Measurements from ENCODE around the gene BSPRY. TPM values are rescaled to one million over a fixed set of nuclear protein-coding genes. Genes with fewer than 3 reads are reported as not detected.

BSPRY gene
- total and polyA plus RNA-seq, 2 donors (not counting 1 experiment from before 2014, with no cell fraction given): 0.42 to 0.59 TPM

DNA sequence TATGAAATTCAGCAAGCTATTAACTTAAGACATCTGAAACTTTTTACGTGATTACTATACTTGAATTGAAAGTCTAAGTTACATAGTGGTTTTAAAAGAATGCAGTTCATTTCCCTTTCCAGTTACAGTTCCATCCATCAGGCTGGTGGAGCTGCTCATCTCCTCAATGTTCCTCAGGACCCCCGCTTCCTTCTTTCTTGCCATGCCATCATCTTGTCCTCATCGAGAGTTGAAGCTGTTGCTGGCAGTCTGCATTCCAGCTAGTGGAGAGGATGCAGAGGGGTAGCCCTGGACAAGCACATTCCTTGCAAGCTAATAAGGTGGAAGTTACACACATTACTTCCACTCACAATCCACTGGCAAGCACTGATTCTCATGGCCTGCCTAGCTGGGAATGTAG lies 37.4 kb upstream of the BSPRY start:
- H3K4me3 ChIP-seq (ENCODE audit: control extremely low read depth in 1 of 5, extremely low read depth in 1 of 5, insufficient read depth in 1 of 5, low read depth in 2 of 5, low read length in 4 of 5): no peak overlapping the region
- no peak overlapping the region for H3K27ac ChIP-seq (ENCODE audit: low read length in 2 of 2)
- H3K27me3 ChIP-seq (replicated peaks in 1 of 4; ENCODE audit: control extremely low read depth in 1 of 4, control insufficient read depth in 3 of 4, insufficient read depth in 4 of 4, low read length in 3 of 4): no peaks in the 10 kb centered on the region
- Mint-ChIP-seq H3K4me1 (no peaks in the 10 kb centered on the region), H3K9me3 (ENCODE audit: insufficient read depth) (no peaks in the 10 kb centered on the region), H3K27ac (no peak overlapping the region), H3K27me3 (peaks cover 9% of the 10 kb centered on the region), H3K4me3 (no peak overlapping the region)
- H3K4me2 ChIP-seq (replicated peaks; ENCODE audit: low read depth, low read length, poor library complexity, severe bottlenecking): no peak overlapping the region
- no peaks in the 10 kb centered on the region for H3K4me1 ChIP-seq (ENCODE audit: control insufficient read depth in 2 of 2, insufficient read depth in 2 of 2, low read length in 2 of 2)
- DNase-seq: no peak
- no peak overlapping the region for H3K9ac ChIP-seq (ENCODE audit: low read length)
- H3K9me3 ChIP-seq (ENCODE audit: control extremely low read depth in 1 of 3, control insufficient read depth in 2 of 3, insufficient read depth in 1 of 3, low read length in 2 of 3): no peaks in the 10 kb centered on the region
- H3K36me3 ChIP-seq (replicated peaks in 1 of 2; ENCODE audit: control extremely low read depth in 1 of 2, control insufficient read depth in 1 of 2, extremely low read depth in 1 of 2, insufficient read depth in 2 of 2, low read length in 1 of 2): no peaks in the 10 kb centered on the region
- H2AFZ ChIP-seq (ENCODE audit: insufficient read depth, low read depth, low read length, poor library complexity, severe bottlenecking): no peak overlapping the region
- no peaks in the 10 kb centered on the region for H4K20me1 ChIP-seq (ENCODE audit: control insufficient read depth, insufficient read depth, low read length, poor library complexity, severe bottlenecking)
- ChIA-PET POLR2A (no interaction called here), CTCF (interaction anchor here (0.7 to 5.4 kb wide), 8 partner anchors 37 to 346 kb away, joined by 3 to 34 read pairs (median 5); partner anchors contain the start of gene ALAD)
- TF ChIP-seq EZH2 (IDR thresholded peaks at IDR 0.05; ENCODE audit: borderline replicate concordance, insufficient read depth, low read depth, low read length, poor library complexity, severe bottlenecking): no peak
- TF ChIP-seq, protein P1, sequence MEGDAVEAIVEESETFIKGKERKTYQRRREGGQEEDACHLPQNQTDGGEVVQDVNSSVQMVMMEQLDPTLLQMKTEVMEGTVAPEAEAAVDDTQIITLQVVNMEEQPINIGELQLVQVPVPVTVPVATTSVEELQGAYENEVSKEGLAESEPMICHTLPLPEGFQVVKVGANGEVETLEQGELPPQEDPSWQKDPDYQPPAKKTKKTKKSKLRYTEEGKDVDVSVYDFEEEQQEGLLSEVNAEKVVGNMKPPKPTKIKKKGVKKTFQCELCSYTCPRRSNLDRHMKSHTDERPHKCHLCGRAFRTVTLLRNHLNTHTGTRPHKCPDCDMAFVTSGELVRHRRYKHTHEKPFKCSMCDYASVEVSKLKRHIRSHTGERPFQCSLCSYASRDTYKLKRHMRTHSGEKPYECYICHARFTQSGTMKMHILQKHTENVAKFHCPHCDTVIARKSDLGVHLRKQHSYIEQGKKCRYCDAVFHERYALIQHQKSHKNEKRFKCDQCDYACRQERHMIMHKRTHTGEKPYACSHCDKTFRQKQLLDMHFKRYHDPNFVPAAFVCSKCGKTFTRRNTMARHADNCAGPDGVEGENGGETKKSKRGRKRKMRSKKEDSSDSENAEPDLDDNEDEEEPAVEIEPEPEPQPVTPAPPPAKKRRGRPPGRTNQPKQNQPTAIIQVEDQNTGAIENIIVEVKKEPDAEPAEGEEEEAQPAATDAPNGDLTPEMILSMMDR (IDR thresholded peaks at IDR 0.05): no peak
- intact Hi-C loops (cut with micrococcal nuclease): no loop called here
- no peaks in the 10 kb centered on the region for H3K79me2 ChIP-seq (ENCODE audit: control insufficient read depth, insufficient read depth, low read length)
- no CpG with 5 or more reads among the region's 3 CpGs for WGBS (ENCODE audit: insufficient coverage)
- ATAC-seq (ENCODE audit: low read depth): no peak

DNA sequence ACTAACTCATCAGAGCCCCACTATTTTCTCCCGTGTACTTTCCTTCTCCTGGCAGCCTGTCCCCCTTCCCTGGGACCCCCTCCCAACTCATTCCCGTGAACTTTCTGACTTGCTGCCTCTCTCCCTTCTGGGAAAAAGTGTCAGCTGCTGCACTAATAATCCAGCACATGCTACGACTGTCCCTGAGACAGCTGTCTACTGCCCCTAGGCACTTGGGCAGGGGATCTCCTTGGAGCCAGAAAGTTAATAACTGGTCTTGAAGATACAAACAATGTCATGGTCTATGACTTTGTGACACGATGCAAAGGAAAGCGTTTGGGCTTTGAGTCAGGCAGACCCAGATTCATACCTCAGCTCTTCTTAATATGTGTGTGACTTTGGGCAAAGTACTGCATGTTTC lies 36.1 kb upstream of the BSPRY start:
- no peak overlapping the region for H3K4me3 ChIP-seq (ENCODE audit: control extremely low read depth in 1 of 5, extremely low read depth in 1 of 5, insufficient read depth in 1 of 5, low read depth in 2 of 5, low read length in 4 of 5)
- DNase-seq: no peak
- H3K4me2 ChIP-seq (replicated peaks; ENCODE audit: low read depth, low read length, poor library complexity, severe bottlenecking): no peak overlapping the region
- no peak for ATAC-seq (ENCODE audit: low read depth)
- WGBS (ENCODE audit: insufficient coverage): 98% methylated on average over 4 of the region's 5 CpGs
- Mint-ChIP-seq H3K9me3 (ENCODE audit: insufficient read depth) (no peaks in the 10 kb centered on the region), H3K4me3 (no peak overlapping the region), H3K27me3 (peaks cover 9% of the 10 kb centered on the region), H3K27ac (no peak overlapping the region), H3K4me1 (no peaks in the 10 kb centered on the region)
- ChIA-PET CTCF (interaction anchor here (1.1 kb wide), 1 partner anchor 88 kb away, joined by 3 read pairs; the partner anchor contains the start of gene ALAD), POLR2A (no interaction called here)
- H3K36me3 ChIP-seq (replicated peaks in 1 of 2; ENCODE audit: control extremely low read depth in 1 of 2, control insufficient read depth in 1 of 2, extremely low read depth in 1 of 2, insufficient read depth in 2 of 2, low read length in 1 of 2): no peaks in the 10 kb centered on the region
- no peak overlapping the region for H2AFZ ChIP-seq (ENCODE audit: insufficient read depth, low read depth, low read length, poor library complexity, severe bottlenecking)
- H3K9ac ChIP-seq (ENCODE audit: low read length): no peak overlapping the region
- H3K79me2 ChIP-seq (ENCODE audit: control insufficient read depth, insufficient read depth, low read length): no peaks in the 10 kb centered on the region
- intact Hi-C loops (cut with micrococcal nuclease): no loop called here
- TF ChIP-seq, protein P1 (IDR thresholded peaks at IDR 0.05): no peak
- TF ChIP-seq EZH2 (IDR thresholded peaks at IDR 0.05; ENCODE audit: borderline replicate concordance, insufficient read depth, low read depth, low read length, poor library complexity, severe bottlenecking): no peak
- H4K20me1 ChIP-seq (ENCODE audit: control insufficient read depth, insufficient read depth, low read length, poor library complexity, severe bottlenecking): no peaks in the 10 kb centered on the region
- no peaks in the 10 kb centered on the region for H3K27me3 ChIP-seq (replicated peaks in 1 of 4; ENCODE audit: control extremely low read depth in 1 of 4, control insufficient read depth in 3 of 4, insufficient read depth in 4 of 4, low read length in 3 of 4)
- H3K4me1 ChIP-seq (ENCODE audit: control insufficient read depth in 2 of 2, insufficient read depth in 2 of 2, low read length in 2 of 2): no peaks in the 10 kb centered on the region
- H3K9me3 ChIP-seq (ENCODE audit: control extremely low read depth in 1 of 3, control insufficient read depth in 2 of 3, insufficient read depth in 1 of 3, low read length in 2 of 3): no peaks in the 10 kb centered on the region
- no peak overlapping the region for H3K27ac ChIP-seq (ENCODE audit: low read length in 2 of 2)

Measured in B cell (primary cell).